Mesenchymal stem cell (in vitro differentiated cells and primary cell): Measurements from ENCODE around the gene CBY1. TPM values are rescaled to one million over a fixed set of nuclear protein-coding genes. Genes with fewer than 3 reads are reported as not detected.
A peak's percentile ranks its signal among the peaks of the same experiment; 100 is the strongest.

Experiments
- DNase-seq: peaks from one replicate; pipeline ENCODE4 v3.0.0-alpha.2; 2013
- H2AFZ ChIP-seq: one replicate; pipeline ENCODE4 v1.6.1; 2013; ENCODE audit warnings: low read depth, mild to moderate bottlenecking, control low read depth, inconsistent platforms, low read length, moderate library complexity
- H2AK5ac ChIP-seq: 2 replicates; pipeline ENCODE4 v1.6.1; 2013; ENCODE audit warnings: low read length, moderate library complexity, mild to moderate bottlenecking, inconsistent platforms; ENCODE audit not compliant: severe bottlenecking
- H2BK120ac ChIP-seq: one replicate; pipeline ENCODE4 v1.6.1; 2013; ENCODE audit warnings: low read depth, mild to moderate bottlenecking, inconsistent platforms, low read length, moderate library complexity
- H2BK12ac ChIP-seq, 2 experiments: one replicate each; pipeline ENCODE4 v1.6.1; 2013; ENCODE audit warnings: inconsistent platforms in 2 of 2, low read length in 2 of 2, mild to moderate bottlenecking in 2 of 2, moderate library complexity in 2 of 2, control low read depth in 1 of 2
- H2BK15ac ChIP-seq: one replicate; pipeline ENCODE4 v1.6.1; 2013; ENCODE audit warnings: mild to moderate bottlenecking, low read depth, inconsistent platforms; ENCODE audit not compliant: poor library complexity, severe bottlenecking
- H2BK5ac ChIP-seq: 2 replicates; pipeline ENCODE4 v1.6.1; 2013; ENCODE audit warnings: low read depth, mild to moderate bottlenecking, low read length, control low read depth, inconsistent platforms; ENCODE audit not compliant: poor library complexity, severe bottlenecking
- H3K14ac ChIP-seq, 2 experiments: one replicate each; pipeline ENCODE4 v1.6.1; 2013; ENCODE audit warnings: inconsistent platforms in 2 of 2, low read length in 2 of 2, control low read depth in 1 of 2, mild to moderate bottlenecking in 1 of 2, moderate library complexity in 1 of 2
- H3K18ac ChIP-seq, 2 experiments: one replicate each; pipeline ENCODE4 v1.6.1; 2013; ENCODE audit warnings: inconsistent platforms in 2 of 2, low read length in 2 of 2, control low read depth in 1 of 2, low read depth in 1 of 2, mild to moderate bottlenecking in 1 of 2
- H3K23ac ChIP-seq, 2 experiments: one replicate each; pipeline ENCODE4 v1.6.1; 2013; ENCODE audit warnings: inconsistent platforms in 2 of 2, low read length in 2 of 2, mild to moderate bottlenecking in 2 of 2, moderate library complexity in 2 of 2, control low read depth in 1 of 2
- H3K27ac ChIP-seq: 2 replicates; pipeline ENCODE4 v1.5.1; 2013; ENCODE audit warnings: mild to moderate bottlenecking, moderate library complexity, low read length, control low read depth, inconsistent platforms; ENCODE audit not compliant: poor library complexity, severe bottlenecking
- H3K27me3 ChIP-seq, 2 experiments: 2 replicates each; pipeline versions ENCODE4 v1.6.1 to v1.7.0; 2013; ENCODE audit warnings: low read length in 2 of 2, mild to moderate bottlenecking in 2 of 2, moderate library complexity in 2 of 2, control low read depth in 1 of 2, inconsistent platforms in 1 of 2; ENCODE audit not compliant: control insufficient read depth in 1 of 2, insufficient read depth in 1 of 2
- H3K36me3 ChIP-seq, 2 experiments: 2 replicates each; pipeline versions ENCODE4 v1.6.1 to v1.7.0; 2013; ENCODE audit warnings: low read length in 2 of 2, control low read depth in 1 of 2, inconsistent platforms in 1 of 2, low read depth in 1 of 2, mild to moderate bottlenecking in 1 of 2; ENCODE audit not compliant: insufficient read depth in 2 of 2, control insufficient read depth in 1 of 2
- H3K4ac ChIP-seq, 2 experiments: one replicate each; pipeline ENCODE4 v1.6.1; 2013; ENCODE audit warnings: inconsistent platforms in 2 of 2, low read length in 2 of 2, mild to moderate bottlenecking in 2 of 2, moderate library complexity in 2 of 2, control low read depth in 1 of 2, low read depth in 1 of 2
- H3K4me1 ChIP-seq: 2 replicates; pipeline ENCODE4 v1.6.1; 2013; ENCODE audit warnings: low read depth, low read length, control low read depth; ENCODE audit not compliant: control insufficient read depth, insufficient read depth
- H3K4me2 ChIP-seq: 2 replicates; pipeline ENCODE4 v1.6.1; 2013; ENCODE audit warnings: low read length, mild to moderate bottlenecking, inconsistent platforms; ENCODE audit not compliant: poor library complexity, severe bottlenecking
- H3K4me3 ChIP-seq, 2 experiments: 2 replicates each; pipeline versions ENCODE4 v1.5.1 to v1.7.0; 2013; ENCODE audit warnings: low read length in 2 of 2, mild to moderate bottlenecking in 2 of 2, control low read depth in 1 of 2, low read depth in 1 of 2; ENCODE audit not compliant: insufficient read depth in 1 of 2
- H3K79me1 ChIP-seq: replicated peaks from 2 replicates; pipeline ENCODE4 v1.6.1; 2013; ENCODE audit warnings: mild to moderate bottlenecking, control low read depth, low read length, inconsistent platforms; ENCODE audit not compliant: poor library complexity, severe bottlenecking
- H3K9ac ChIP-seq: 2 replicates; pipeline ENCODE4 v1.7.0; 2013; ENCODE audit warnings: mild to moderate bottlenecking, low read length, moderate library complexity
- H3K9me3 ChIP-seq: 2 replicates; pipeline ENCODE4 v1.7.0; 2013; ENCODE audit warnings: mild to moderate bottlenecking, low read length; ENCODE audit not compliant: control insufficient read depth
- H4K8ac ChIP-seq: one replicate; pipeline ENCODE4 v1.6.1; 2013; ENCODE audit warnings: inconsistent platforms, mild to moderate bottlenecking, low read length, moderate library complexity
- H4K91ac ChIP-seq: one replicate; pipeline ENCODE4 v1.6.1; 2013; ENCODE audit warnings: mild to moderate bottlenecking, low read length, inconsistent platforms
- WGBS: methylation state at CpG from one replicate; pipeline ENCODE4 v1.1.7; 2013; ENCODE audit warnings: mixed read lengths; 5-methylcytosine and 5-hydroxymethylcytosine counted together
- polyA plus RNA-seq, 2 experiments: library from polyadenylated mRNA; stranded (reverse); fragments of 200-250 nt; gene quantifications; one replicate each; pipeline ENCODE4 v1.2.3, GENCODE V29; 2013

The CBY1 gene
- polyA plus RNA-seq (2013, experiment 1 of 2): 32.4 TPM
- 32.0 TPM for polyA plus RNA-seq (2013, experiment 2 of 2)

DNA sequence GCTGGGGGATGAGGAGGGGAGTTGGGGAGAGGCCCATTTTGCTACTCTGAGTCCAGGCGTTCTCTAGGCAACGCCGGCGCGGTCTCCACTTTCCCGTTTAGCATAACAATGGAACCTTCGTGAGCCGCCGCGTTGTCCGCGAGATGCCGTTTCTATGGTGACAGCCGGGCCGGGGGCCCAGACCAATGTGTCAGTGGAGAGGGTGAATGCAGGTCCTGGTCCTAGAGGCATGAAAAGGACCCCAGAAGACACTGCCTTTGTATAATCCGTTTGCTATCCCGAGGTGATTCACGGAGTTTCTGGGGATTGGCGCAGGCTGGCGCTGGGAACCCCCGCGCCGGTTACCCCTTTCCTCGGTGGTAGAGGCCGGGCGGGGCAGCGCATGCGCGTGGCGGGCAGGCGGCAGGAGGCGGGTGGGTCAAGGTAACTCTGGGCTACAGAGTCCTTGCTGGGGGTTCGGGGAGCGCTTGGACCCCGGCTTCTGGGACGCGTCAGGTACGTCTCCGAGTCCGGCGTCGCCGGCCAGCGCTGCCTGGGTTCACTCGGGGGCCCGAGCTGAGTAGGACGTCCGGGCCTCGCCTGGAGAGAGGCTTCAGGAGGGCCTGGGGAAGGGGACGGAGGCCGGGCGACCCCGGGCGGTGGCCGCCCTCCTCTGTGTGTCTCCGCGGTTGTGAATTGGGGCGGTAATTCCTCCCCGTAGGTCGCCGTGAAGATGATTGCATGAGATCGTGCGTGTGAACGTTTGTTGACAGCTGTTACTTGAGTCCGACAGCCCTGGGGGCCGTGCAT, at the start of gene CBY1, which contains the start of gene FAM227A:
Gene CBY1, plus strand, starts transcription at position 383 of the 789 bp plus-strand sequence. CDS start 11,417 bp downstream, outside the sequence.
Gene FAM227A, minus strand, starts transcription at position 137 of the 789 bp plus-strand sequence. CDS start 6,224 bp downstream, outside the sequence.
- Histone ChIP-seq H2BK15ac (peak within 1 kb of the TSS; percentile 86), H2BK12ac (peak within 1 kb of the TSS in 1 of 2 experiments; percentile 86), H2BK5ac (peak within 1 kb of the TSS; percentile 99), H3K4ac (peak within 1 kb of the TSS in 1 of 2 experiments; percentile 91), H2AK5ac (no peak within 1 kb of the TSS), H3K9ac (peak within 1 kb of the TSS; percentile 100), H4K8ac (peak within 1 kb of the TSS; percentile 91), H3K9me3 (no peaks in the 10 kb centered on the region), H2BK120ac (peak within 1 kb of the TSS; percentile 99), H2AFZ (peak within 1 kb of the TSS; percentile 97), H3K23ac (peak within 1 kb of the TSS; percentile 68 to 80), H3K79me1 (peaks cover 19% of the 10 kb centered on the region), H3K4me3 (peak within 1 kb of the TSS; percentile 94 to 97), H3K4me2 (peak within 1 kb of the TSS; percentile 92), H3K4me1 (peaks cover 5% of the 10 kb centered on the region), H3K14ac (peak within 1 kb of the TSS in 1 of 2 experiments; percentile 97), H3K27me3 (no peaks in the 10 kb centered on the region), H4K91ac (peak within 1 kb of the TSS; percentile 93), H3K27ac (peak within 1 kb of the TSS; percentile 93), H3K36me3 (peaks cover 5 to 6% of the 10 kb centered on the region in 2 experiments), H3K18ac (peak within 1 kb of the TSS; percentile 82 to 88)
- peak; percentile 89 for DNase-seq
- under 1% methylated on average over 66 of the region's 66 CpGs for WGBS

DNA sequence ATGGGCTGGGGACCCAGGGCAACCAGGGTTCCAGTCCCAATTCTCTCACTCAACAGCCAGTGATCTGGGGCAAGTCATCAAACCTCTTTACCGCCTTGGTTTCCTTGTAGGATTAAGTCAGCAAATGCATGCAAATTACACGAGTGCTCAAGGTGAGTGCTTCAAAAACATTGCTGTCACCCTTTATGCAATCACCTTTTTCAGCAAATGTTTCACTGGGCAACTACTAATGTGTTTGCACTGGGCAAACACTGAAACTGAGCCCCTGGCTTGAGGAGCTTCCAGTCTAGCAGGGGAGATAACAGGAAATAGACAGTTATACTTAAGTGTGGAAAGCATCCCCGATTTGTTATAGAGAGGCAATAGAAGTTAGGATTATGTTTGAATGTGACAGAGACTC, 48.8 kb upstream of the CBY1 start:
- H4K91ac ChIP-seq: no peak overlapping the region
- H3K9ac ChIP-seq: no peak overlapping the region
- no peaks in the 10 kb centered on the region for H3K79me1 ChIP-seq
- no peak for DNase-seq
- no peak overlapping the region for H2BK5ac ChIP-seq
- no peak overlapping the region for H3K4ac ChIP-seq
- H3K27ac ChIP-seq: no peak overlapping the region
- H3K36me3 ChIP-seq: peaks cover 0 to 6% of the 10 kb centered on the region in 2 experiments
- H2BK15ac ChIP-seq: no peak overlapping the region
- no peak overlapping the region for H4K8ac ChIP-seq
- H3K14ac ChIP-seq: no peak overlapping the region
- peaks cover 3% of the 10 kb centered on the region for H3K4me1 ChIP-seq
- no peak overlapping the region for H3K4me2 ChIP-seq
- WGBS: 86% methylated on average over 3 of the region's 3 CpGs
- H3K4me3 ChIP-seq: no peak overlapping the region
- H3K18ac ChIP-seq: no peak overlapping the region
- H3K9me3 ChIP-seq: no peaks in the 10 kb centered on the region
- H2BK12ac ChIP-seq: no peak overlapping the region
- H3K27me3 ChIP-seq: no peaks in the 10 kb centered on the region
- H2BK120ac ChIP-seq: no peak overlapping the region
- H3K23ac ChIP-seq: no peak overlapping the region
- no peak overlapping the region for H2AK5ac ChIP-seq
- no peak overlapping the region for H2AFZ ChIP-seq

DNA sequence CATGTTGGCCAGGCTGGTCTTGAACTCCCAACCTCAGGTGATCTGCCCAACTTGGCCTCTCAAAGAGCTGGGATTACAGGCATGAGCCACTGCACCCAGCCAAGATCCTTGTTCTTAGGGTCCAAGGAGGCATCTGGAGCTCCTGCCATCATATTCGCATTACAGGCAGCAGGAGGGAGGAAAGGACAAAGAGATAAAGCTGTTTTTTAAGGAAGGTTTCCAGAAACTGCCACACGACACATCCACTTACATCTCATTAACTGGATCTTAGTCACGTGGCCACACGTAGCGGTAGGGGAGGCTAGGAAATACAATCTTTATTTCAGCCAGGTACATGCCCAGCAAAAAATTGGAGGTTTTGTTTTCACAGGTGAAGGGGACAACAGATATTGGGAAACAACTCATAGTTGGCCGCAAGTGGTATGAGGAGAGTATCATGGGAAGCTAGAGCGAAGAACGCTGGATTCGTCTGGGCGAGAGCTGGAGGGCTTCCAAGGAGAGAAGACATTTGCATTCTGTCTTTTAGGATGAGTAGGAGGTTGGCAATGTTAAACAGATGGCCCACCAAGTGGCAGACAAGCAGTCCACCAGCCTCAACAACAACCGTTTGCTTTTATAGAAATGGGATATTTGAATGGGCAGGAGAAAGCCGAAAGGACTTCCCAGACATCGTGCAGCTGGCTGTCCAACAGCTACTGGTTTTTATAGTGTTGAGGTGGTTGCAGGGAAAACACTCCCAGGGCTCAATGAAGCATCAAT, 47.3 kb upstream of the CBY1 start:
- no peak overlapping the region for H2AK5ac ChIP-seq
- no peak overlapping the region for H3K9ac ChIP-seq
- no peaks in the 10 kb centered on the region for H3K79me1 ChIP-seq
- no peak for DNase-seq
- H2AFZ ChIP-seq: no peak overlapping the region
- H3K4me2 ChIP-seq: no peak overlapping the region
- WGBS: 97% methylated on average over 11 of the region's 13 CpGs
- no peaks in the 10 kb centered on the region for H3K27me3 ChIP-seq
- no peak overlapping the region for H3K27ac ChIP-seq
- no peak overlapping the region for H2BK12ac ChIP-seq
- H2BK120ac ChIP-seq: no peak overlapping the region
- no peak overlapping the region for H2BK5ac ChIP-seq
- peaks cover 0 to 6% of the 10 kb centered on the region in 2 experiments for H3K36me3 ChIP-seq
- H3K4me3 ChIP-seq: no peak overlapping the region
- no peak overlapping the region for H3K18ac ChIP-seq
- H4K91ac ChIP-seq: no peak overlapping the region
- H3K14ac ChIP-seq: no peak overlapping the region
- H4K8ac ChIP-seq: no peak overlapping the region
- H3K4ac ChIP-seq: no peak overlapping the region
- no peaks in the 10 kb centered on the region for H3K9me3 ChIP-seq
- peaks cover 3% of the 10 kb centered on the region for H3K4me1 ChIP-seq
- H2BK15ac ChIP-seq: no peak overlapping the region
- H3K23ac ChIP-seq: no peak overlapping the region

DNA sequence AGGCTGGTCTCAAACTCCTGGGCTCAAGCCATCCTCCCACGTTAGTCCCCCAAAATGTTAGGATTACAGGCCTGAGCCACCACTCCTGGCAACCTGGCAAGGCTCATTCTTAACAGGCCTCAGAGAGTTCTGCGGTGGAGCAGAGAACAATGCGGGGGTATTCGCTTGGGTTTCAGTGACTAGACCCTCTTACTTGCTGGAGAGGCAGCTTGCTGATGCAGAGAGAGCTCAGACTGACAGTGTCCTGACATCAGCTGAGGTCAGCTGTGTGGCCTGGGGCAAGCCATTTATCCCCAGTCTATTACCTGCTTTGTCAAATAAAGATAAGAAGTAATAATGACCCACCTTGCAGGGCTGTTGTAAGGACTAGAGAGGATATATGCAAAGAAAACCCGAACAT, 46.2 kb upstream of the CBY1 start:
- no peak overlapping the region for H2AK5ac ChIP-seq
- no peak overlapping the region for H3K4ac ChIP-seq
- no peak overlapping the region for H2AFZ ChIP-seq
- no peak overlapping the region for H2BK12ac ChIP-seq
- no peak overlapping the region for H3K14ac ChIP-seq
- H3K27me3 ChIP-seq: no peaks in the 10 kb centered on the region
- no peak overlapping the region for H3K27ac ChIP-seq
- no peak overlapping the region for H3K9ac ChIP-seq
- H3K4me3 ChIP-seq: no peak overlapping the region
- H2BK120ac ChIP-seq: no peak overlapping the region
- H3K18ac ChIP-seq: no peak overlapping the region
- H3K36me3 ChIP-seq: peaks cover 0 to 7% of the 10 kb centered on the region in 2 experiments
- H3K79me1 ChIP-seq: no peaks in the 10 kb centered on the region
- no peak overlapping the region for H2BK15ac ChIP-seq
- no peak overlapping the region for H4K91ac ChIP-seq
- WGBS: 95% methylated on average over 5 of the region's 5 CpGs
- no peak overlapping the region for H2BK5ac ChIP-seq
- no peak overlapping the region for H3K23ac ChIP-seq
- peaks cover 3% of the 10 kb centered on the region for H3K4me1 ChIP-seq
- H3K4me2 ChIP-seq: no peak overlapping the region
- H4K8ac ChIP-seq: no peak overlapping the region
- H3K9me3 ChIP-seq: no peaks in the 10 kb centered on the region
- DNase-seq: no peak
